ENCODE measurements around the gene MAP2K5.

- TF ChIP-seq POLR2A (IDR thresholded peaks at IDR 0.05) (no peak), CTCF (IDR thresholded peaks at IDR 0.05) (no peak)
Measured at GRCh38 chr15:67622110-67622509, 79.6 kb downstream of the MAP2K5 start.
